Endothelial cell of umbilical vein (primary cell): Measurements from ENCODE around the gene MBD5. TPM values are rescaled to one million over a fixed set of nuclear protein-coding genes. Genes with fewer than 3 reads are reported as not detected.

Experiments used
- BruUV-seq: library from RNA; stranded (reverse); fragments of 400-500 nt; replicated peaks from 2 replicates; lab custom pipeline; 2021; lab: Mats Ljungman, UMichigan
- CTCF ChIA-PET: fragments of 300-600, 350-600 bp; sonication (Branson Sonifier 250); formaldehyde crosslinking; loops from one replicate; lab custom pipeline; 2021; ENCODE audit warnings: antibody characterized with exemption, inconsistent platforms; lab: Charles Lee
- POLR2A ChIA-PET: fragments of 300-600, 350-600 bp; sonication (Branson Sonifier 250); formaldehyde crosslinking; loops from one replicate; lab custom pipeline; 2021; ENCODE audit warnings: antibody characterized with exemption, inconsistent platforms; lab: Charles Lee
- DNase-seq: peaks from one replicate; pipeline ENCODE4 v3.0.0-alpha.2; 2011; ENCODE audit warnings: low read depth, low spot score
- FAIRE-seq: peaks from 2 replicates; lab custom pipeline; 2011; peaks lifted over from hg19 to GRCh38; lab: Jason Lieb, UNC
- H2AFZ ChIP-seq: 2 replicates; pipeline ENCODE4 v1.6.0; 2012; ENCODE audit warnings: low read depth, low read length, control low read depth, inconsistent platforms
- H3K27ac ChIP-seq: 2 replicates; pipeline ENCODE4 v1.5.1; 2011; ENCODE audit warnings: low read depth, mild to moderate bottlenecking, control low read depth, low read length, moderate library complexity; ENCODE audit not compliant: insufficient read depth
- H3K27me3 ChIP-seq, 2 experiments: 2 replicates each; pipeline versions ENCODE4 v1.6.0 to v1.6.1; 2011; ENCODE audit warnings: low read length in 2 of 2, mixed read lengths in 1 of 2; ENCODE audit not compliant: control insufficient read depth in 2 of 2, insufficient read depth in 2 of 2
- H3K36me3 ChIP-seq, 2 experiments: 2 replicates in 1 of 2; 3 replicates in 1 of 2; pipeline ENCODE4 v1.5.1; 2011; ENCODE audit warnings: low read length in 2 of 2, mild to moderate bottlenecking in 1 of 2, moderate library complexity in 1 of 2; ENCODE audit not compliant: control insufficient read depth in 2 of 2, insufficient read depth in 2 of 2; ENCODE audit errors: extremely low read depth in 1 of 2
- H3K4me1 ChIP-seq: 3 replicates; pipeline ENCODE4 v1.5.1; 2011; ENCODE audit warnings: mild to moderate bottlenecking, low read length; ENCODE audit not compliant: control insufficient read depth, insufficient read depth; ENCODE audit errors: extremely low read depth
- H3K4me2 ChIP-seq: 2 replicates; pipeline ENCODE4 v1.6.1; 2011; ENCODE audit warnings: low read length, control low read depth, mixed read lengths; ENCODE audit not compliant: insufficient read depth
- H3K4me3 ChIP-seq, 3 experiments: fragments of 200-600 bp in 1 of 3; sonication (generic), shearing (Covaris generic) in 1 of 3; replicated peaks in 1 of 3; 2 replicates each; pipeline ENCODE4 v1.5.1; 2011 to 2016; ENCODE audit warnings: control low read depth in 3 of 3, low read length in 3 of 3, mild to moderate bottlenecking in 2 of 3, inconsistent platforms in 1 of 3, low read depth in 1 of 3, moderate library complexity in 1 of 3; ENCODE audit not compliant: insufficient read depth in 1 of 3
- H3K79me2 ChIP-seq: 2 replicates; pipeline ENCODE4 v1.6.0; 2012; ENCODE audit warnings: low read length, inconsistent platforms; ENCODE audit not compliant: control insufficient read depth, insufficient read depth
- H3K9ac ChIP-seq: replicated peaks from 2 replicates; pipeline ENCODE3; 2011; ENCODE audit warnings: low read length, control low read depth; ENCODE audit not compliant: insufficient read depth; ENCODE audit errors: extremely low read depth
- H3K9me1 ChIP-seq: replicated peaks from 3 replicates; pipeline ENCODE4 v1.6.0; 2011; ENCODE audit warnings: mild to moderate bottlenecking, low read length; ENCODE audit not compliant: control insufficient read depth, insufficient read depth; ENCODE audit errors: extremely low read depth
- H3K9me3 ChIP-seq: replicated peaks from 2 replicates; pipeline ENCODE4 v1.5.1; 2012; ENCODE audit warnings: low read length, inconsistent platforms; ENCODE audit not compliant: control insufficient read depth, insufficient read depth
- H4K20me1 ChIP-seq: replicated peaks from 2 replicates; pipeline ENCODE3; 2011; ENCODE audit warnings: mild to moderate bottlenecking, low read length; ENCODE audit not compliant: control insufficient read depth, insufficient read depth; ENCODE audit errors: extremely low read depth
- CTCF ChIP-seq, 2 donors: IDR thresholded peaks; 1 replicate in 1 of 2; 2 replicates in 1 of 2; pipeline ENCODE4 v1.5.1; 2011; ENCODE audit warnings: low read length in 2 of 2, mild to moderate bottlenecking in 2 of 2, moderate library complexity in 2 of 2, control low read depth in 1 of 2, inconsistent platforms in 1 of 2, low read depth in 1 of 2; ENCODE audit not compliant: insufficient read depth in 1 of 2; ENCODE audit errors: extremely low read depth in 1 of 2
- EZH2 ChIP-seq: IDR thresholded peaks from 2 replicates; pipeline ENCODE4 v1.6.1; 2012; ENCODE audit warnings: borderline replicate concordance, low read depth, mild to moderate bottlenecking, moderate library complexity, low read length, inconsistent platforms; ENCODE audit not compliant: severe bottlenecking
- FOS ChIP-seq: IDR thresholded peaks from 2 replicates; pipeline ENCODE4 v1.6.1; 2011; ENCODE audit warnings: mild to moderate bottlenecking, low read length, moderate library complexity, borderline replicate concordance; ENCODE audit not compliant: insufficient read depth
- GATA2 ChIP-seq: IDR thresholded peaks from 2 replicates; pipeline ENCODE4 v1.7.0; 2011; ENCODE audit warnings: low read depth, mild to moderate bottlenecking, moderate library complexity, mixed read lengths, low read length; ENCODE audit not compliant: insufficient read length, insufficient read depth
- JUN ChIP-seq: IDR thresholded peaks from 2 replicates; pipeline ENCODE4 v1.6.1; 2011; ENCODE audit warnings: borderline replicate concordance, low read depth; ENCODE audit not compliant: insufficient read length, insufficient read depth
- MYC ChIP-seq: IDR thresholded peaks from one replicate; pipeline ENCODE4 v1.6.1; 2011; ENCODE audit warnings: mild to moderate bottlenecking, low read depth, low read length
- POLR2A ChIP-seq: IDR thresholded peaks from 2 replicates; pipeline ENCODE4 v1.6.1; 2012; ENCODE audit warnings: low read depth, mild to moderate bottlenecking, control low read depth, low read length
- POLR2AphosphoS5 ChIP-seq: IDR thresholded peaks from 2 replicates; pipeline ENCODE4 v1.6.1; 2012; ENCODE audit warnings: low read depth, mild to moderate bottlenecking, control low read depth, low read length, moderate library complexity; ENCODE audit not compliant: insufficient read depth
- dilution Hi-C: fragments of 300-500 bp; cut with MboI; formaldehyde crosslinking; loops from one replicate; pipeline ENCODE4 v1.15.0; 2019; ENCODE audit warnings: low sequenced_read_pairs; ENCODE audit not compliant: extremely low pct_ligation_motif_present
- intact Hi-C: fragments of 100-400 bp; cut with micrococcal nuclease; formaldehyde crosslinking; loops from one replicate; pipeline ENCODE4 v1.10.0; 2022
- polyA plus RNA-seq, 4 experiments: library from polyadenylated mRNA; depleted of rRNA in 3 of 4; stranded (reverse) in 3 of 4; unstranded in 1 of 4; fragments of >200 nt; gene quantifications; 2 replicates each; pipeline versions ENCODE4 v1.2.1 to v1.2.3, GENCODE V29; 2011 to 2012; ENCODE audit warnings: missing spikeins in 1 of 4
- total RNA-seq: library from RNA; stranded (reverse); gene quantifications from 2 replicates; pipeline ENCODE4 v1.2.3, GENCODE V29; 2021
- TF ChIP-seq, protein P1 (sequence below): IDR thresholded peaks from 2 replicates; pipeline ENCODE4 v1.6.1; 2011; ENCODE audit not compliant: insufficient read depth, insufficient read length

MBD5 gene
- total and polyA plus RNA-seq, 2 donors (not counting 3 experiments of a cell fraction or from before 2014, with no cell fraction given): 11.3 to 37.0 TPM

DNA sequence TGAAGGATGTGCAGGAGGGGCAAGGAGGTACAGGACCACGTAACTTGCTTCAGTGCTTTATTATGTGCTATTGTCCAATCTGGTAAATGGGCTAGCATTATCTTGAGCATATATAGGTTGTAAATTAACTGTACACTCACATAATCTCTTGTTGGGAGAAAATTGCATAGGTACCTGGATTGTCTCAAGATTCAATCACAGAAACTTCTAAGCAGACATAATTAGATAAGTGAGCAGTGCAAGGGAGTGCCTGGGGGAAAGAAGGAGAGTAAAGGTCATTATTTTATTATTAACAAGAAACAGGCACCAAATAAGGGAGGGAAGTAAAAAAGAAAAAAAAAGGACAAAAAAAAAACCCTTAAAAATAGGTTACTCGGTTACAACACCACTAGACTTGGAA lies 186.2 kb downstream of the MBD5 start:
- H3K4me2 ChIP-seq: no peak overlapping the region
- no peak overlapping the region for H2AFZ ChIP-seq
- no peak overlapping the region for H3K9ac ChIP-seq
- H3K27me3 ChIP-seq: no peaks in the 10 kb centered on the region
- H3K79me2 ChIP-seq: no peaks in the 10 kb centered on the region
- DNase-seq: no peak
- no peak for FAIRE-seq
- no peak overlapping the region for H3K27ac ChIP-seq
- intact Hi-C loops: no loop called here
- H3K4me3 ChIP-seq: no peak overlapping the region
- H3K4me1 ChIP-seq: no peaks in the 10 kb centered on the region
- no TSS peak for BruUV-seq
- ChIA-PET POLR2A (no interaction called here), CTCF (no interaction called here)
- no peaks in the 10 kb centered on the region for H3K9me3 ChIP-seq
- no peaks in the 10 kb centered on the region for H4K20me1 ChIP-seq
- TF ChIP-seq JUN (no peak), CTCF (IDR thresholded peaks at IDR 0.05; ENCODE audit: extremely low read depth in 1 of 2, insufficient read depth in 1 of 2, low read depth in 1 of 2, low read length in 2 of 2) (no peak), MYC (no peak), POLR2AphosphoS5 (no peak), EZH2 (no peak), GATA2 (no peak), POLR2A (no peak), FOS (no peak)
- TF ChIP-seq, protein P1, sequence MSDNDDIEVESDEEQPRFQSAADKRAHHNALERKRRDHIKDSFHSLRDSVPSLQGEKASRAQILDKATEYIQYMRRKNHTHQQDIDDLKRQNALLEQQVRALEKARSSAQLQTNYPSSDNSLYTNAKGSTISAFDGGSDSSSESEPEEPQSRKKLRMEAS: no peak
- no peaks in the 10 kb centered on the region for H3K36me3 ChIP-seq
- H3K9me1 ChIP-seq: no peaks in the 10 kb centered on the region
- dilution Hi-C loops: no loop called here
